HG02852 (cell line): ENCODE measurements around the gene KIAA0232.

ENCODE experiments used
- ATAC-seq: cut with Tn5 transposase; IDR thresholded peaks from one replicate; pipeline ENCODE4 v1.9.1; 2021; ENCODE audit warnings: mild to moderate bottlenecking, moderate library complexity; ENCODE audit not compliant: unreplicated experiment

The KIAA0232 gene

GRCh38 chr4:6932918-6933317 is 150.4 kb downstream of the KIAA0232 start:
- ATAC-seq, result no peak
